Measurements from ENCODE around the gene FAT2. TPM values are rescaled to one million over a fixed set of nuclear protein-coding genes. Genes with fewer than 3 reads are reported as not detected.
"Not testable (repeated sequence)": the region's sequence is repeated elsewhere in the genome, so short reads cannot be mapped to it uniquely, and the experiment has no call there.

The FAT2 gene
- total RNA-seq, 1 donor from 2014 or later = 0.53 TPM

GRCh38 chr5:151587796-151588555 is 3.2 kb downstream of the FAT2 start:
- no peak for TF ChIP-seq CTCF (IDR thresholded peaks at IDR 0.05)

DNA sequence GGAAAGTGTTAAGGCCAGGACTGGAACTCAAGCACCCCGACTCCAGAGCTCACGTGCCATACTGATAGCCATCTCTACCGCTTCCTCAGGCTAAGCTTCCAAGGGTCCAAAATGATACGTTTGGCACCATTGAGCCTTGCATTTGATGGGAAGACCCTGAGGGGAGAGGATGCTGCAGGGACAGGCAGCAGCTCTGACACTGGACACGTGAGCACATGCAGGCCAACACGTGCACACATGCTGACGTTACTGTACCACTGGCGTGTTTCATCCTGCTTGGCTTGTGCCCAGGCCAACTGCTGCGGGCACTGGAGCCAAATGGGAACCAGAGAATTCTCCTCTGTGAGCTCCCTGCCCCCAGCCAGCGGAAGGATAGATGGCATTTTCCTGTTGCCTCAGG is 5.2 kb downstream of the FAT2 start:
- Histone ChIP-seq H3K9me3 (no peaks in the 10 kb centered on the region), H3K27me3 (ENCODE audit: low read depth) (no peaks in the 10 kb centered on the region), H3K36me3 (no peaks in the 10 kb centered on the region), H3K4me3 (no peak overlapping the region), H3K27ac (no peak overlapping the region), H3K4me1 (no peaks in the 10 kb centered on the region)
- intact Hi-C loops (cut with DNase I) = no loop called here
- DNase-seq (no peak), ATAC-seq (no peak)
- TF ChIP-seq CTCF (IDR thresholded peaks at IDR 0.05) = no peak

More at GRCh38 chr5:151587796-151588555, 3.2 kb downstream of the FAT2 start:
- intact Hi-C loops (cut with DNase I) = no loop called here
- no peak overlapping the region for H3K4me3 ChIP-seq
- H3K27ac ChIP-seq = no peak overlapping the region
- H3K27me3 ChIP-seq (ENCODE audit: low read depth) = no peaks in the 10 kb centered on the region
- DNase-seq (no peak), ATAC-seq (no peak)
- no peaks in the 10 kb centered on the region for H3K4me1 ChIP-seq
- H3K9me3 ChIP-seq = no peaks in the 10 kb centered on the region
- H3K36me3 ChIP-seq = no peaks in the 10 kb centered on the region

- DNase-seq; H3K9me3 ChIP-seq; ATAC-seq; H3K27me3 ChIP-seq (ENCODE audit: low read depth); intact Hi-C loops (cut with DNase I); H3K4me1 ChIP-seq; H3K4me3 ChIP-seq; H3K36me3 ChIP-seq; H3K27ac ChIP-seq: not testable (repeated sequence)
Measured at GRCh38 chr5:151585344-151585743, 5.8 kb downstream of the FAT2 start.

GRCh38 chr5:151584057-151584937 is 6.8 kb downstream of the FAT2 start:
- H3K9me3 ChIP-seq = no peaks in the 10 kb centered on the region
- H3K27me3 ChIP-seq (ENCODE audit: low read depth) = no peaks in the 10 kb centered on the region
- ATAC-seq (no peak), DNase-seq (no peak)
- no peaks in the 10 kb centered on the region for H3K36me3 ChIP-seq
- intact Hi-C loops (cut with DNase I) = no loop called here
- H3K27ac ChIP-seq = no peak overlapping the region
- no peaks in the 10 kb centered on the region for H3K4me1 ChIP-seq
- no peak overlapping the region for H3K4me3 ChIP-seq
- no peak for TF ChIP-seq CTCF (IDR thresholded peaks at IDR 0.05)

DNA sequence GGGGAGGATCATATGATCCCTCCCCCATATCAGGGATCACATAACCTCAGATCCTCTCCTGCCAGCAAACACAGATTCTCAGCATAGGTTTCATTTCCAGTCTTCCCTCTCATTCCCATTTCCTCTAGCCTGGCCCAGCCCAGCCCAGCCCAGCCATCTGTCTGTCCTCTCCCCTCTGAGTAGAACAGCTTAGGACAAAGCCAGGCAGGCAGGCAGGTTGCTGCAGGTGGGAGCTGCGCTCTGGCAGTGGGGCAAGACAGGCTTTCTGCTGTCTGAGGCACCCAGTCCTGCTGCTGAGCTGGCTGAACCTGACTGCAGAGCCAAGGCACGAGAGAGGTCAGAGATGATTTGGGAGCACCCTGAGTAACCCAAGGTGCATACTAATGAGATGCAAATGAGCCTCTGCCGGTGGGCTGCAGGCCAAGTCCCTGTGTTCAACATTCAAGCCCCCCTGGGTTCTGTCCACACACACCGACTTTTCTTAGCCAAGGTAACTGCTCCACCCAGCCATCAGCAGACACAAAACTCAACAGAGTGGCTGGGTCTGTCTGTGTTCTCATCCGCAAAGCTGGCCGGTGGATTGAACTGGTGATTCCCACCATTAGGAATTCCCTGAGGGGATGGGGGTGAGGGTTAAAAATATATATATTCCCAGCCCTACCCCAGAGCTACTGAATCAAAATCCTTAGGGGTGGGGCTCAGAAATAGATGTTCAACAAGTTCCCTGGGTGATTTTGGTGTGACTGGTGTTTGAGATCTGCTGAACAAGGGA is 9.1 kb downstream of the FAT2 start:
- TF ChIP-seq CTCF (IDR thresholded peaks at IDR 0.05) = no peak
- no peaks in the 10 kb centered on the region for H3K27me3 ChIP-seq (ENCODE audit: low read depth)
- no peak overlapping the region for H3K27ac ChIP-seq
- H3K4me1 ChIP-seq = peaks cover 6% of the 10 kb centered on the region
- DNase-seq (no peak), ATAC-seq (no peak)
- no peaks in the 10 kb centered on the region for H3K36me3 ChIP-seq
- intact Hi-C loops (cut with DNase I) = no loop called here
- H3K4me3 ChIP-seq = no peak overlapping the region
- no peaks in the 10 kb centered on the region for H3K9me3 ChIP-seq
